Stimulated activated naive CD4-positive, alpha-beta T cell treated with Interleukin-2 at 50 U/mL for 16 hours (primary cell): ENCODE results near the gene LRP4.

Experiments
- DNase-seq: peaks from one replicate; lab custom pipeline; 2025; lab: John Stamatoyannopoulos, UW

Gene LRP4

GRCh38 chr11:46846510-46846830, 71.9 kb downstream of the LRP4 start:
- DNase-seq = no peak

DNA sequence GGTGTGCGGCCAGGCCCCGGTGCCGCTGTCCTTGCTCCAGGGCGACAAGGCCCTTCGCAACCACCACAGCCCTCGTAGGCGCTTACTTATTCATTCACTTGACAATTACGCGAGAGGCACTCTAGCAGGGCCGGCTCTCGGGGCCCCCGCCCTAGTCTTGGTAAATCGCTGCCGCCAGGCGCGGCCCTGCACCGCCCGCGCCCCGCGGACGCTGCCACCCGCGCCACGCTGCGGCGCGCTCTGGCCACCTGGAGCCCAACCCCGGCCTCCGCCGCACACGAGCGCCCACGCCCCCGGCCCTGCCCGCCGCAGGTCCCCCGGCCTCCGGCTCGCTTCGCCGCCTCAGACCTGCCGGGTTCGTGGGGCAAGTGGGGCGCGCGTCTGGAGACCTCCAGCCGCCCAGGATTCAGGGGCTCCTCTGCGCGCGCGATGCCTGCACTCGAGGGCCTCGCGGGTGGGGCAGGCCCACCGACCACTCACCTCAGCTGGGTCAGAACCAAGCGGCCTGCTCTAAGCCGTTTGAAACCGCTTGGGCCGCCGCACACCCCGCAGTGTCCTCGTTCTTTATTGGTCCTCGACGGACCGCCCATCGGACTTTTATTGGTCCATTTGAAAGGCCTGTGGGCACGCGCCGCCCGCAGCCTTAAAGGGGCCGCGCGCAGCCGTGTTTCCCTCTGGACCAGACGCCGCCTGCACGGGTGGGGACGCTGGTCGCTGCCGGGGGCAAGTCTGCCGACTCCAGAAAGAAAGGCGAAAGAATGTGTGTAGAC, 72.4 kb downstream of the LRP4 start, which contains the start of gene CKAP5:
TSS of gene CKAP5 (minus strand) at position 541 of the 770 bp plus-strand sequence. CDS start 25,049 bp downstream, outside the sequence.
- DNase-seq = peak; percentile 86

GRCh38 chr11:46845440-46845739, 73.0 kb downstream of the LRP4 start:
- DNase-seq = no peak

DNA sequence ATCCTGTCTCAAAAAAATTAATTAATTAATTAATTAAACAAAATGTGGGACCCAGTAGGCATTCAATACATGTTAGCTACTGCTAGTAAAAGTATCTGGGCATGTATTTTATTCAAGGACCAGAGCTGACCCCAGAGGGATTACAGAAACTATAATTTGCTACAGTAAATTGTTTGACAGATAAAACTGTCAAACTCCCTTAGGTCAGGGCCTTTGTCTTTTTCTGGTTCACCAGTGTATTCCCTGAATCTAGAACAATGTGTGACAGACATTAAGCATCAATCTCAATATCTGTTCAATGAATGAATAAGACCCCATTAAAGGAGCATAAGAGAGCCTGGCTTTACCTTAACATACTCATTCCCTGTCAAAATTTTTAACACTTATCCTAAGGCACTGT, 78.2 kb downstream of the LRP4 start:
- DNase-seq = no peak

DNA sequence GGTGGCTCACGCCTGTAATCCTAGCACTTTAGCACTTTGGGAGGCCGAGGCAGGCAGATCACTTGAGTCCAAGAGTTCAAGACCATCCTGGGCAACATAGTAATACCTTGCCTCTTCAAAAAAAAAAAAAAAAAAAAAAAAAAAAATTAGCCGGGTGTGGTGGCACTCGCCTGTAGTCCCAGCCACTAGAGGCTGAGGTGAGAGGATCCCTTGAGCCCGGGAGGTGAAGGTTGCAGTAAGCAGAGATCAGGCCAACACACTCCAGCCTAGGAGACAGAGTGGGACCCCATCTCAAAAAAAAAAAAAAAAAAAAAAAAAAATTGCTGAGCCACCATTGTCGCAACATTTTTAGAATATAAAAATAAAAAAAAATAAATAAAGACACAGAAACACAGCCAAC, 79.8 kb downstream of the LRP4 start:
- DNase-seq = no peak

GRCh38 chr11:46837860-46838259, 80.5 kb downstream of the LRP4 start:
- DNase-seq = no peak

- DNase-seq = no peak
These were observed 81.5 kb downstream of the LRP4 start for GRCh38 chr11:46836870-46837269.

- DNase-seq = no peak
These were observed 81.9 kb downstream of the LRP4 start for GRCh38 chr11:46836431-46836830.

DNA sequence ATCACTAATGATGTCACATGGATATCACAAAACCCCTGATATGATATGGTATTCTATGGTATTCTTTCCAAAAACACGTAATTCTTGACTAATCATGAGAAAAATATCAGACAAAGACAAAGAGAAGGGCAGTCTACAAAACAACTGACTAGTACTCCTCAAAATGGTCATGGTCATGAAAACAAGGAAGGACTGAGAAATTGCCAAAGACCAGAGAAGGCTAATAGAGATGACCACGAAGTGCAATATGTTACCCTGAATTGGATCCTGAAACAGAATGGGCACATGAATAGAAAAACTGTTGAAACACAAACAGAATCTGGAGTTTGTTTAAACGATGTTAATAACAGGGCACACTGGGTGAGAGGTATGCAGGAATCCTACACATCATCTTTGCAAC, 82.5 kb downstream of the LRP4 start:
- no peak for DNase-seq

- no peak for DNase-seq
These were observed 83.5 kb downstream of the LRP4 start for GRCh38 chr11:46834821-46835220.

DNA sequence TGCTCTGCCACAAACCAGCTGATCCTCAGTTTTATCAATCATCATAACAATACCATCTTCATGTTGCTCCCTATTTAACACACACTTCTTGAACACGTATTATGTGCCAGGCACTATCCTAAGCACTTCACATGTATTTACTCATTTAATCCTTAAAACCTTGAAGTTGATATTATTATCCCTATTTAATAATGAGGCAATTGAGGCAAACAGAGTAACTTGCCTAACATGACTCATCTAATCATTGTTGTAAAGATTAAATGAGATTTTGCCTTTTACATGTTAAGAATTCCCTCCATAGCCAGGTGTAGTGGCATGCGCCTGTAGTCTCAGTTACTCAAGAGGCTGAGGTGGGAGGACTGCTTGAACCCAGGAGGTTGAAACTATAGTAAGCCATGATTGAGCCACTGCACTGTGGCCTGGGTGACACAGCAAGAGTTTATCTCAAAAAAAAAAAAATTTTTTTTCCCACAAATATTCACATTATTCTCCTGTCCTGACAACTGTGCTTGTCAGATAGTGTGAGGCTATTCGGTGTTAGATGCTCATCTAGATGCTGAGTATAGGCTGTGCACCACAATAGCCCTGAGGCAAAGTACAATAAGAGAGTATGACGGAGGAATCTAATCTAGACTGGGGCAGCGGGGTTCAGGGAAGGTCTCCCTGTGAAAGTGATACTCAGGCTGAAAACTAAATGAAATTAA, 85.7 kb downstream of the LRP4 start:
- no peak for DNase-seq

DNA sequence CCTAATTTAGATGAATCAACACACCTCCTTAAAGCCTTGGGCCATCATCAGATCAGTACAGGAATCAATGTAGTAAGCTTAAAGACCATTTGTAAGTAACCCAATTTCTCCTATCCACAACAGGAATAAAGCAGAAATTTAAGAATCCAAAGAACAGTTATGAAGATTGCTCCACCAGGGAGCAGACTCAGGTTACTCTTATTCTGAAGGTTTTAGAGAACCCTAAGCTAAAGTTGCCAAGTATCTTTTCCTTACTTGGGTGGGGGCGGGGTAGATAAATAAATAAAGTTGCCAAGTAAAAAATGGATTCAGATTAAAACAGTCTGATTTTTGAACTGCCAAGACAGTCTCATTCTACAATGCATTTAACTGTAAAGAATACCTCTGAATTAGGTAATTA, 90.4 kb downstream of the LRP4 start:
- no peak for DNase-seq

DNA sequence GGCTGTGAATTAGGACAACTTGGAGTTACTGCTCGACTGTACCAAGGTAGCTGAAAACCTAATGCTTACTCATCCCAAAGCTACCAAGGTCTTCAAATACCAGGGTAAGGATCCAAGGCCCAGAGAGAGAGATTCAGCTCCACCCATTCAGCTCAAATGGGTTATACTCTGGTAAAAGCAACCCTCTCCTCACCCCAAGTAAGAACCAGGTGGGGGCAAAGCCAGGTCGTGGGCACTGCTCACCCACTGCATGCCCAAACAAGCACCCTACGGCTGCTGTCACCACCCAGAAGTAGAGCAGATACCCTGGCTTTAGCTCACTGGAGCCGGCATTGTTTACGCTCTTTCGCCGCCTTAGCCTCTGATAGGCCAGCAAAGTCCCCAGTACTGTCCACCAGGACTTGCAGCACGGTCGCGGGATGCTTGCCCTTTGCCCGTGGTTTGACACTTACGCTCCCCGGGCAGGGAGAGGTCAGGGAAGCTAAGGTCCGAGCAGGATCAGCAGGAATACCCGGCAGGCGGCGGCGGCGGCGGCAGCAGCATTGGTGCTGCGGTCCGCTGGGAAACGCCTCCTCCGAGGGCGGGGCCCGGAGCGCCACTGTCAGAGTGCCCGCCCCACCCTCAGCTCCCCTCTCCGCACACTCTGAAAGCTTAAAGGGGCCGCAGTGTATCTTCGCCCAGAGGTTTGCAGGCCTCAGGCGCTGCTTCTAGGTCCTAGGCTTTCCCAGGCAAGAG, 91.9 kb downstream of the LRP4 start:
- DNase-seq = peak; percentile 66

GRCh38 chr11:46808799-46809431, 109.4 kb downstream of the LRP4 start:
- no peak for DNase-seq
